NOMO-1 (cell line): ENCODE data around the gene CHST10.
"Not testable (repeated sequence)": the region's sequence is repeated elsewhere in the genome, so short reads cannot be mapped to it uniquely, and the experiment has no call there.

Experiments used
- DNase-seq, 2 experiments: peaks; one replicate each; lab custom pipeline; 2025; ENCODE audit not compliant: unreplicated experiment in 2 of 2; lab: John Stamatoyannopoulos, UW

The CHST10 gene

GRCh38 chr2:100416935-100417710 is at the start of gene CHST10:
Gene CHST10, minus strand, starts transcription at chr2:100417668. Its CDS starts 10,993 bp downstream, at chr2:100406675.
- DNase-seq: peak; percentile 28 to 73

- peak in 1 of 2 experiments; percentile 8 for DNase-seq
Measured at GRCh38 chr2:100460904-100461530, 43.5 kb upstream of the CHST10 start.

- DNase-seq: not testable (repeated sequence)
Measured at GRCh38 chr2:100456357-100456756, 38.9 kb upstream of the CHST10 start.

- DNase-seq: no peak
Measured at GRCh38 chr2:100453853-100454252, 36.4 kb upstream of the CHST10 start.

- no peak for DNase-seq
Measured at GRCh38 chr2:100451734-100452133, 34.3 kb upstream of the CHST10 start.

GRCh38 chr2:100451092-100451491 is 33.6 kb upstream of the CHST10 start:
- no peak for DNase-seq

DNA sequence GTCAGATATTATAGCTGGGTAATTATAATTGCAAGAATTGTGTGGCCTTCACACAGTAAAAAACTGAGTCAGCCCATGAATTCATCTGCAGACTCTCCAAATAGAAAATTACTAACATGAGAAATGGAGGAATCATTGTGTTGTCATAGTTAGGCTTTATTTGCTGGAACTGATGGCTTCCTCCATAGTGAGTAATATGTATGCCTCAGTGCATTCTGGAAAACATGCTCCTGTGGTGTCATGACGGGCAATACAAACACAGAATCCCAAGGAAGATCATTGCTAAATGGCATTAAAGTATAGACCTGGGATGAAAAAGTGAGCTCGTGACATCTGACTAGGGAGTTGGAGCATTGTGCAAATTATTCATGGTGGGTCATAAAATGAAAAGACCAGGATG is 29.2 kb upstream of the CHST10 start:
- no peak for DNase-seq

DNA sequence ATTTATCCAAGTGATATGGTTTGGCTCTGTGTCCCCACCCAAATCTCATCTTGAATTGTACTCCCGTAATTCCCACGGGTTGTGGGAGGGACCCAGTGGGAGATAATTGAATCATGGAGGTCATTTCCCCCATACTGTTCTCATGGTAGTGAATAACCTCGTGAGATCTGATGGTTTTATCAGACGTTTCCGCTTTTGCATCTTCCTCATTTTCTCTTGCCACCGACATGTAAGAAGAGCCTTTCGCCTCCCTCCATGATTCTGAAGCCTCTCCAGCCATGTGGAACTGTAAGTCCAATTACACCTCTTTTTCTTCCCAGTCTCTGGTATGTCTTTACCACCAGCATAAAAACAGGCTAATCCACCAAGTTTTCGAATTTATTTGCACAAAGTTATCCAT is 20.3 kb upstream of the CHST10 start:
- peak in 1 of 2 experiments; percentile 32 for DNase-seq

GRCh38 chr2:100429726-100430125 is 12.3 kb upstream of the CHST10 start:
- peak in 1 of 2 experiments; percentile 36 for DNase-seq

DNA sequence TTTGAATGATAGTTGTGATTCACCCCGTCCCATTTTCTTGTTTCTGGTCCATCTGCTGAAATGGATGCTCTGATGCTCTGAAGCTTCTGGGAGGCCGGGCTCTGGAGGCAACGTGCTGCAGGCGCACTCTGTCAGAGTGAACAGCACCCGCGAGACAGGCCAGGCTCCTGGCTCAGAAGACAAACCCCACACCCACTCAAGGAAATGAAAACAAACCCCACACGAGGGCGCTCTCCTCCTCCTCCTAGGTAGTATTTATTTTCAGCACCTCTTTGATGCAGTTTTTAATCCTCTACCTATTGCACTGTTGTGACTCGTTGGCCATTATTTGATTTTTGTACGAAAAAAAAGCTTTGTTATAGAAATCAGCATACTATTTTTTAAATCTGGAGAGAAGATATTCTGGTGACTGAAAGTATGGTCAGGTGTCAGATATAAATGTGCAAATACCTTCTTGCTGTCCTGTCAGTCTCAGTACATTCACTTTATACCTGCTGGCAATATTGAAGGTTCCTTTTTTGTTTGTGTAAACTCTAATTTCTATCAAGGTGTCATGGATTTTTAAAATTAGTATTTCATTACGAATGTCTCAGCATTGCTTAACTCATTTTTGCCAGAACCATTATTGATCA is 10.3 kb upstream of the CHST10 start:
- peak in 1 of 2 experiments; percentile 33 for DNase-seq

DNA sequence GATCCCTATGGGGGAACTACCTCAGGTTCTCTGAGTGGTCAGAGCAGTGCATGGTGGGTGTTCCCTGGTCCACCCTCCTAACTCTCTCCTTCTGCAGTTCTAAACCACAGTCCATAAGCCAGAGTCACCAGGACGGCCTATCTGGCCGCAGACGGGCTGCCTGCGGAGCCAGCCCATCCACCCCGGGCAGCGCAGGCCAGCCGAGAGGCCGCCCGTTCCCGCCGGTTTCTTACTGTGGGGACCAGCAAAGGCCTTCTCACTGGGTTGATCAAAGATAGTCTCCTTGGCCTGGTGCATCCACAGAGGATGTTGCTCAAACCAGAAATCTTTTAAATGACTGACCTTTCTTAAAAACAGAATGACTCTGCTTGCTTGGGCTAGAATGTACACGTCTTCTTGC is 9.6 kb upstream of the CHST10 start:
- DNase-seq: no peak

- no peak for DNase-seq
Measured at GRCh38 chr2:100426384-100426720, 8.9 kb upstream of the CHST10 start.

GRCh38 chr2:100425573-100426383 is 8.3 kb upstream of the CHST10 start:
- peak; percentile 45 to 61 for DNase-seq

DNA sequence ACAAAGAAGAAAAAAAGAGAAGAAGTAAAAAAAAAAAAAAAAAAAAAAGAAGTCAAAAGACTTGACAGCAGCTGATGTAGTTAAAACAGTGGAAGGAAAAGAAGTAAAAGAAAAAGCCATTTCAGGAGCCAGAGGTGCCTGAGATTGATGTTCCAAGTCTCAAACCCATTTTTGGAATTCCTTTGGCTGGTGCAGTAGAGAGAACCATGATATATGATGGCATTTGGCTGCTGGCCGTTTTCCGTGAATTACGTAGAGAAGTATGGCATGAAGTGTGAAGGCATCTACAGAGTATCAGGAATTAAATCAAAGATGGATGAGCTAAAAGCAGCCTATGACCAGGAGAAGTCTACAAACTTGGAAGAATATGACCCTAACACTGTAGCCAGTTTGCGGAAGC is 7.6 kb upstream of the CHST10 start:
- DNase-seq: no peak

GRCh38 chr2:100424277-100424875 is 6.9 kb upstream of the CHST10 start:
- no peak for DNase-seq

DNA sequence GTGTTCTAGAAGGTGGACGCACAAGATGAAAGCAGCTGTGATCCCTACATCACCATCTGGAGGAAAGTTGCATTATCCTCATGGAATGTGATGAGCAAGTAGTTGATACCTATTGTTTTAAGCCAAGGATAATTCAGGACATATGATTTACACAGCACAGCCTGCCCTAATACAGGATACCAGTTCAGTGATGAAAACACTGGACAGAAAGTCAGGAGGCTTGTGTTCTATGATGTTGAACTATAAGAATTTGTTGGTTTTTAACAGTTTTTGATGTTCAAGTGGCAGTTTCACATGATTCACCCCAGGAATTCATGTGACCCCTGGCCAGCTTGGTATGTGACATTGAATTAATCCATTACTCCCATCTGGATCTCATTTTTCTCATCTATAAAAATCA is 6.2 kb upstream of the CHST10 start:
- no peak for DNase-seq

DNA sequence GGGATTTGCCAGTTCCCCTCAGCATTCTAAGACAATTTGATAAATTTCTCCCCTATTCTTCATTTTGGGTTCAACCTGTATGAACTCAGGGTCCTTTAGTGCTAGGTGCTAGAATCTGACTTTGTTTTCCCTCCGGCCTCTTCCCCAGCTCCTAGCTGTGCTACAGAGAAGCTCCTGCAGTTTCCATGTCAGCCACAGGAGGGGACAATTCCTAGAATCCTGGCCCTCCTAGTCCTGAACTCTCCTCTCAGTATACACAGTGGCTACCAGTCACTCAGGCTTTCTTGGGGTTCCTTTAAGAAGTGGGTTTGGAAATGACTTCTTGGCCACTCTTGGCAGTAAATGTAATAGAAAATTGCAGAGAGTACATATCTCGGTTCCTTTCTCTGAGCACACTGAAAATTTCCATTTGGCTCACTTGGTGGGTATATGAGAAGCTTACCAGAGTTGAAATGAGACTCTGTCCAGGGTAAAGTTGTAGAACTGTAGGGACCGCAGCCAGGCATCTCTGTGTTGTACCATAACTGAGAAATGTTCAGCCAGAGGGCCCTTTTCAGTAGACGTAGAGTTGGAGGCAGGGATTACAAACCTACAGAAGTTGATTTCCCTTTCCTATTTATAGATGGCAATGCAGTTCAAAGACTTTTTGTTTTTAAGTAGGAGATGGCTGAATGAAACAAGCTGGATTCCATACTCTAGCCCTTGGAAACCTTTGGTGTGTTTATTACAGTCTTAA is 5.0 kb upstream of the CHST10 start:
- DNase-seq: peak in 1 of 2 experiments; percentile 1

DNA sequence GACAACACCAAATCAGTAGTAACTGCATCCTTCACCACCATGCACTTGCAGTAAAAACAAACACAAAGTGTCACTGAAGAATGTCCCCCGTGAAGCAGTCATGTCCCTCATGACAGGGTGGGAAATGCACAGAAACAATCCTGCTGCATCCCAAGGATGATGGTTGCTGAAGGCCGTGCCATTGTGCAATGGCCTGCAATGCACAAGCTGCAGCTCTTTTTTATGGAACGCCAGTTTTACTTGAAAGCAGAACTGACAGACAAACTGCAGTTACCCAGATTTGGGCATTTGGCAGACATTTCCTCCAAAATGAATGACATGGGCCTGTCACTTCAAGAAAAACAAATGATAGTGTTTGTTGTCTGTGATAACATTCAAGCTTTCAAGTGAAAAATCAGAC is 2.4 kb upstream of the CHST10 start:
- peak in 1 of 2 experiments; percentile 10 for DNase-seq

DNA sequence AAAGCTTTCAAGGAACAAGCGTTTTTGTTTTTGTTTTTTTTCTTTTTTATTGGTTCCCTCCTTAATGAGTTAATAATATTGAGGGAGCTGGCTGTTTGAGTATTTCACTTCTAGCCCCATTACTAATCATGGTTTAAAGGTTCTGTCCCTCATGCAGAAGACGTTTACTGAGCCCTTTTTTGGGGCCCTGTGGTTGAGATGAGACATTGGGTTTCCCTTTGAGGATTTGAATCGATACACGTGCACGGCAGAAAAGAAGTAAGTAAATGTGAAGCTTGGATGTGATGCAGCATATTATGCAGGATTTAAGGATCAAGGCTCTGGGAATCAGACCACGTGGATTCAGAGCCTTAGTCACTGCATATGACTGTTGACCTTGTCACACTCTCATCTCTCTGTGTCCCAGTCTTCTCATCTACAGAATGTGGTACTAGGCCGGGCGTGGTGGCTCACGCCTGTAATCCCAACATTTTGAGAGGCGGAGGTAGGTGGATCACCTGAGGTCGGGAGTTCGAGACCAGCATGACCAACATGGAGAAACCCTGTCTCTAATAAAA is 1.0 kb upstream of the CHST10 start:
- DNase-seq: no peak

DNA sequence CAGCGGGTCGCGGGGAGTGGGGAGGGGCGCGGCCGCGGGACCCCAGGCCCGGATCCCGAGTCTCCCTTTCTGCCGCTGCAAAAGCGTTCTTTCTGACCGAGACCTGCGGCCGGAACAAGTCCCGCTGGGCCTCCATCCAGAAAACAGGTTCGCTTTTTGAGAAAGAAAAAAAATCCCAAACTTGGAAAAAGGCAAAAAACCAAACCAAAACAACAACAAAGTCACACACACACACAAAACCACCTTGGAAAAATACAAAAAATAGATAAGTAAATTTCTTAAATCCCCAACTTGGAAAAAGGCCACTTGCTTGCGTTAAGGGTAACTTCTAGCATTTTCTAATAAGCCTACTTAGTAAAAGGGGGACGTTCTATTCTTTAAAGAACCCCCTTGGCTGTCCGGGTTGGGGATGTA is 250 bp upstream of the CHST10 start:
- DNase-seq: no peak
